ENCODE results near the gene MAN2A1. TPM values are rescaled to one million over a fixed set of nuclear protein-coding genes. Genes with fewer than 3 reads are reported as not detected.

MAN2A1 gene
- polyA plus RNA-seq, 2 of the 4 experiments (the other 2 are of a cell fraction): 15.8 to 51.5 TPM

DNA sequence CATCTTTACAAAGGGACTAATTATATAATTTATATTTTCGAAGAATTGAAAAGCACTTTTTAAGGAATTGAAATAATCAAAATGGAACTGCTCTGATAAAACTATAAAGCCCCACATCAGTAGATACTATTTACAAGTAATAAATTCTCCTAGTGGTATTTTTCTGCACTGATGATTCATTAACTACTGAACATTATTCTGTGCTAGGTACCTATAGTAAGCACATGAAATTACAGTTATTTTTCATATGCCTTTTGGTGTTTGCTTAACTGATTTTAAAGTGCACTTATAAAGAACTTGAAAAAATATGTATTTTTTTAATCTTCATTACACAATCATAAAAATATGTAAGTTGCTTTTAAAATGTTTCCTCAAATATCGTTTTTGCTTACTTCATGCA, 123.0 kb downstream of the MAN2A1 start:
- no peak overlapping the region for H3K27ac ChIP-seq
- no peaks in the 10 kb centered on the region for H3K9me3 ChIP-seq
- POLR2A ChIA-PET: no interaction called here
- H3K4me2 ChIP-seq: no peak overlapping the region
- ATAC-seq: no peak
- TF ChIP-seq RNF2 (IDR thresholded peaks at IDR 0.05; ENCODE audit: borderline replicate concordance, low read depth): no peak
- no peak for TF ChIP-seq RCOR1 (IDR thresholded peaks at IDR 0.05; ENCODE audit: low read depth, low read length)
- no peak for TF ChIP-seq GATA3 (IDR thresholded peaks at IDR 0.05; ENCODE audit: borderline replicate concordance)
- TF ChIP-seq, protein P1, sequence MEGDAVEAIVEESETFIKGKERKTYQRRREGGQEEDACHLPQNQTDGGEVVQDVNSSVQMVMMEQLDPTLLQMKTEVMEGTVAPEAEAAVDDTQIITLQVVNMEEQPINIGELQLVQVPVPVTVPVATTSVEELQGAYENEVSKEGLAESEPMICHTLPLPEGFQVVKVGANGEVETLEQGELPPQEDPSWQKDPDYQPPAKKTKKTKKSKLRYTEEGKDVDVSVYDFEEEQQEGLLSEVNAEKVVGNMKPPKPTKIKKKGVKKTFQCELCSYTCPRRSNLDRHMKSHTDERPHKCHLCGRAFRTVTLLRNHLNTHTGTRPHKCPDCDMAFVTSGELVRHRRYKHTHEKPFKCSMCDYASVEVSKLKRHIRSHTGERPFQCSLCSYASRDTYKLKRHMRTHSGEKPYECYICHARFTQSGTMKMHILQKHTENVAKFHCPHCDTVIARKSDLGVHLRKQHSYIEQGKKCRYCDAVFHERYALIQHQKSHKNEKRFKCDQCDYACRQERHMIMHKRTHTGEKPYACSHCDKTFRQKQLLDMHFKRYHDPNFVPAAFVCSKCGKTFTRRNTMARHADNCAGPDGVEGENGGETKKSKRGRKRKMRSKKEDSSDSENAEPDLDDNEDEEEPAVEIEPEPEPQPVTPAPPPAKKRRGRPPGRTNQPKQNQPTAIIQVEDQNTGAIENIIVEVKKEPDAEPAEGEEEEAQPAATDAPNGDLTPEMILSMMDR (IDR thresholded peaks at IDR 0.05): no peak
- TF ChIP-seq, protein P2, sequence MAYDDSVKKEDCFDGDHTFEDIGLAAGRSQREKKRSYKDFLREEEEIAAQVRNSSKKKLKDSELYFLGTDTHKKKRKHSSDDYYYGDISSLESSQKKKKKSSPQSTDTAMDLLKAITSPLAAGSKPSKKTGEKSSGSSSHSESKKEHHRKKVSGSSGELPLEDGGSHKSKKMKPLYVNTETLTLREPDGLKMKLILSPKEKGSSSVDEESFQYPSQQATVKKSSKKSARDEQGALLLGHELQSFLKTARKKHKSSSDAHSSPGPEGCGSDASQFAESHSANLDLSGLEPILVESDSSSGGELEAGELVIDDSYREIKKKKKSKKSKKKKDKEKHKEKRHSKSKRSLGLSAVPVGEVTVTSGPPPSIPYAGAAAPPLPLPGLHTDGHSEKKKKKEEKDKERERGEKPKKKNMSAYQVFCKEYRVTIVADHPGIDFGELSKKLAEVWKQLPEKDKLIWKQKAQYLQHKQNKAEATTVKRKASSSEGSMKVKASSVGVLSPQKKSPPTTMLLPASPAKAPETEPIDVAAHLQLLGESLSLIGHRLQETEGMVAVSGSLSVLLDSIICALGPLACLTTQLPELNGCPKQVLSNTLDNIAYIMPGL (CRISPR knock-in tag; IDR thresholded peaks at IDR 0.05; ENCODE audit: borderline replicate concordance): no peak
- DNase-seq (ENCODE audit: low read depth in 1 of 2, low spot score in 1 of 2): no peak
- WGBS (ENCODE audit: missing lambda C conversion rate): 77% methylated on average over 2 of the region's 2 CpGs
- CTCF ChIA-PET: no interaction called here
- no peak overlapping the region for H3K4me3 ChIP-seq
- no peak for FAIRE-seq
- no peaks in the 10 kb centered on the region for H3K4me1 ChIP-seq

DNA sequence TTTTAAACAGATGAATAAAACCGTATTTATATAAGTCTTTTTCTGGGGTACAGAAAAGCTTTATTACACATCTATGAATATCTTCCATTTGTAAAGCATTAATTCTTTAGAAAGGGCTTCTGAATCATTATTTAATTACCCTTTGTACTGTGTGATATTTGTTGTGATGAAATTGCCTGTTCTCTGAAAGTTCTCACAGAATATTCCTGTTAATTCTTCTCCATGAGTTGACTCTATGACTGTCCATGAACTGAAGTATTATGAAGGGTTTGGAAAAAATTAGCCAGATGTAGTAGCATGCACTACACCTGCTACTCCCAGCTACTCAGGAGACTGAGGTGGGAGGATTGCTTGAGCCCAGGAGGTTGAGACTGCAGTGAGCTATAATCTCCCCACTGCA, 127.0 kb downstream of the MAN2A1 start:
- 86% methylated on average over 1 of the region's 1 CpG for WGBS (ENCODE audit: missing lambda C conversion rate)
- Histone ChIP-seq H3K4me3 (no peak overlapping the region), H3K9me3 (no peaks in the 10 kb centered on the region), H3K4me2 (no peak overlapping the region), H3K4me1 (no peaks in the 10 kb centered on the region), H3K27ac (no peak overlapping the region)
- POLR2A ChIA-PET: no interaction called here
- DNase-seq (ENCODE audit: low read depth in 1 of 2, low spot score in 1 of 2): no peak
- CTCF ChIA-PET: interaction anchor here (0.6 kb wide), 1 partner anchor 247 kb away, joined by 4 read pairs; no protein-coding TSS in a partner anchor
- TF ChIP-seq BHLHE40 (IDR thresholded peaks at IDR 0.05; ENCODE audit: low read depth, low read length) (no peak), MAZ (IDR thresholded peaks at IDR 0.05; ENCODE audit: borderline replicate concordance, low read depth, low read length) (no peak), EHMT2 (IDR thresholded peaks at IDR 0.05; ENCODE audit: low read depth) (no peak), TP53 (CRISPR knock-in tag; IDR thresholded peaks at IDR 0.05) (no peak), ESRRA (IDR thresholded peaks at IDR 0.05; ENCODE audit: borderline replicate concordance, low read length) (no peak), RAD21 (conservative IDR thresholded peaks at IDR 0.05 in 1 of 2, IDR thresholded peaks at IDR 0.05 in 1 of 2) (no peak), JUN (IDR thresholded peaks at IDR 0.05) (no peak), RFX5 (IDR thresholded peaks at IDR 0.05) (no peak), RCOR1 (IDR thresholded peaks at IDR 0.05; ENCODE audit: low read depth, low read length) (no peak), CEBPB (IDR thresholded peaks at IDR 0.05) (no peak), ZC3H11A (IDR thresholded peaks at IDR 0.05) (no peak), CBX8 (IDR thresholded peaks at IDR 0.05) (no peak), POLR2A (IDR thresholded peaks at IDR 0.05; ENCODE audit: low read length) (no peak), GATA3 (IDR thresholded peaks at IDR 0.05; ENCODE audit: borderline replicate concordance) (no peak), NR3C1 (IDR thresholded peaks at IDR 0.05) (no peak)
- TF ChIP-seq, protein P3, sequence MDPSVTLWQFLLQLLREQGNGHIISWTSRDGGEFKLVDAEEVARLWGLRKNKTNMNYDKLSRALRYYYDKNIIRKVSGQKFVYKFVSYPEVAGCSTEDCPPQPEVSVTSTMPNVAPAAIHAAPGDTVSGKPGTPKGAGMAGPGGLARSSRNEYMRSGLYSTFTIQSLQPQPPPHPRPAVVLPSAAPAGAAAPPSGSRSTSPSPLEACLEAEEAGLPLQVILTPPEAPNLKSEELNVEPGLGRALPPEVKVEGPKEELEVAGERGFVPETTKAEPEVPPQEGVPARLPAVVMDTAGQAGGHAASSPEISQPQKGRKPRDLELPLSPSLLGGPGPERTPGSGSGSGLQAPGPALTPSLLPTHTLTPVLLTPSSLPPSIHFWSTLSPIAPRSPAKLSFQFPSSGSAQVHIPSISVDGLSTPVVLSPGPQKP (IDR thresholded peaks at IDR 0.05; ENCODE audit: low read depth, low read length): no peak
- TF ChIP-seq, protein P1 (IDR thresholded peaks at IDR 0.05): no peak
- TF ChIP-seq, protein P4, sequence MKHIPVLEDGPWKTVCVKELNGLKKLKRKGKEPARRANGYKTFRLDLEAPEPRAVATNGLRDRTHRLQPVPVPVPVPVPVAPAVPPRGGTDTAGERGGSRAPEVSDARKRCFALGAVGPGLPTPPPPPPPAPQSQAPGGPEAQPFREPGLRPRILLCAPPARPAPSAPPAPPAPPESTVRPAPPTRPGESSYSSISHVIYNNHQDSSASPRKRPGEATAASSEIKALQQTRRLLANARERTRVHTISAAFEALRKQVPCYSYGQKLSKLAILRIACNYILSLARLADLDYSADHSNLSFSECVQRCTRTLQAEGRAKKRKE (CRISPR knock-in tag; IDR thresholded peaks at IDR 0.05; ENCODE audit: low read depth): no peak
- ATAC-seq: no peak
- FAIRE-seq: no peak
